Colonic mucosa (tissue), 4 donors: ENCODE results near the gene TNIK. TPM values are rescaled to one million over a fixed set of nuclear protein-coding genes. Genes with fewer than 3 reads are reported as not detected.

ENCODE experiments used
- DNase-seq: peaks from one replicate; pipeline ENCODE4 v3.0.0-alpha.2; 2020
- H3K27ac ChIP-seq: fragments of 200-600 bp; one replicate; pipeline ENCODE4 v1.8.0; 2021
- H3K27me3 ChIP-seq: fragments of 200-600 bp; one replicate; pipeline ENCODE4 v1.8.0; 2021
- H3K36me3 ChIP-seq: fragments of 200-600 bp; one replicate; pipeline ENCODE4 v1.8.0; 2021
- H3K4me1 ChIP-seq: fragments of 200-600 bp; one replicate; pipeline ENCODE4 v1.8.0; 2021; ENCODE audit warnings: mild to moderate bottlenecking
- H3K4me3 ChIP-seq: fragments of 200-600 bp; one replicate; pipeline ENCODE4 v1.8.0; 2021
- H3K9ac ChIP-seq, 2 donors: one replicate each; pipeline ENCODE4 v1.7.0; 2013; ENCODE audit warnings: control low read depth in 2 of 2, low read depth in 2 of 2, low read length in 2 of 2
- H3K9me3 ChIP-seq: fragments of 200-600 bp; one replicate; pipeline ENCODE4 v1.8.0; 2021
- intact Hi-C: fragments of 100-400 bp; cut with DNase I; formaldehyde crosslinking; loops from one replicate; pipeline ENCODE4 v1.14.1; 2022
- total RNA-seq, 2 donors: library from RNA; stranded (reverse); fragmentation: NEBNext Ultra II Directional in 1 of 2; extraction: Animal tissue kit (Norgen Biotek cat#: 25700) in 1 of 2; gene quantifications; one replicate each; pipeline ENCODE4 v1.2.1, GENCODE V29; 2021
- TF ChIP-seq, protein P1 (sequence below): fragments of 200-600 bp; IDR thresholded peaks from one replicate; pipeline ENCODE4 v1.8.0; 2022; ENCODE audit warnings: antibody characterized with exemption, mild to moderate bottlenecking
- donor health status: healthy.
- donor health status: DM: no; HTN: no; CAD: no.
- donor health status: DM: no; HTN: no; CAD: no.

Gene TNIK
- total RNA-seq, 2 donors from 2014 or later, result 19.9 to 30.9 TPM

DNA sequence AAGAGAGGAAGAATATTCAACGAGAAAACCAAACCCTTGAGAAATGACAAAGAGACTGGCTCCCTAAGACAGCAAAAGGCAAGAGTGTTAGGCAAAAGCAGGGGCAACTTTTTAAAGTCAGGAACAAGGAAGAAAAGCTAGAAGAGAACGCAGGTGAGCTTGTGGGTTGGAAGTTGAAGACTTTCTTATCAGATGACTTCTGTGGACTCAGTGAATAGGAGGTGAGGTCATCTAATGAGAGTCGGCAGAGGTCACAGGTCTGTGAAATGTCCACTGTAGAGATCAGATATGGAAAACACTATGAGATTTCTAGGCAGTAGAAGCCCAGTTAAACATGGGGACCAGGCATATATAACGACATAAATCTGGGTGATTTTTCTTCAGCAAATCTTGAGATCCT lies 27.2 kb upstream of the TNIK start:
- Histone ChIP-seq H3K27ac (no peak overlapping the region), H3K4me1 (no peaks in the 10 kb centered on the region), H3K9me3 (no peaks in the 10 kb centered on the region), H3K9ac (no peak overlapping the region), H3K27me3 (no peaks in the 10 kb centered on the region), H3K36me3 (no peaks in the 10 kb centered on the region), H3K4me3 (no peak overlapping the region)
- DNase-seq, result no peak
- TF ChIP-seq, protein P1, sequence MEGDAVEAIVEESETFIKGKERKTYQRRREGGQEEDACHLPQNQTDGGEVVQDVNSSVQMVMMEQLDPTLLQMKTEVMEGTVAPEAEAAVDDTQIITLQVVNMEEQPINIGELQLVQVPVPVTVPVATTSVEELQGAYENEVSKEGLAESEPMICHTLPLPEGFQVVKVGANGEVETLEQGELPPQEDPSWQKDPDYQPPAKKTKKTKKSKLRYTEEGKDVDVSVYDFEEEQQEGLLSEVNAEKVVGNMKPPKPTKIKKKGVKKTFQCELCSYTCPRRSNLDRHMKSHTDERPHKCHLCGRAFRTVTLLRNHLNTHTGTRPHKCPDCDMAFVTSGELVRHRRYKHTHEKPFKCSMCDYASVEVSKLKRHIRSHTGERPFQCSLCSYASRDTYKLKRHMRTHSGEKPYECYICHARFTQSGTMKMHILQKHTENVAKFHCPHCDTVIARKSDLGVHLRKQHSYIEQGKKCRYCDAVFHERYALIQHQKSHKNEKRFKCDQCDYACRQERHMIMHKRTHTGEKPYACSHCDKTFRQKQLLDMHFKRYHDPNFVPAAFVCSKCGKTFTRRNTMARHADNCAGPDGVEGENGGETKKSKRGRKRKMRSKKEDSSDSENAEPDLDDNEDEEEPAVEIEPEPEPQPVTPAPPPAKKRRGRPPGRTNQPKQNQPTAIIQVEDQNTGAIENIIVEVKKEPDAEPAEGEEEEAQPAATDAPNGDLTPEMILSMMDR, result no peak
- intact Hi-C loops, result no loop called here

DNA sequence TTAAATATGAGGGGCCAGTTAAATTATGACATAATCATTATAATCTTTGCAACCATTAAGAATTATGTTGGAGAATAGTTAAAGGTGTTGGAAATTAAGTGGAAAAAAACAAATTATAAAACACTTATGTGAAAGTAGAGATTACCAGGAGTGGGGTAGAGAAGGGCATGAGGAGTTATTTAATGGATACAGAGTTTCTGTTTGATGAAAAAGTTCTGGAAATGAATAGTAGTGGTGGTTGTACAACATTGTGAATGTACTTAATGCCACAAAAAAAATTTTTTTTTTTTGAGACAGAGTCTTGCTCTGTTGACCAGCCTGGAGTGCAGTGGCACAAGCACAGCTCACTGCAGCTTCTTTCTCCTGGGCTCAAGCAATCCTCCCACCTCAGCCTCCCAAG lies 25.1 kb upstream of the TNIK start:
- TF ChIP-seq, protein P1, result no peak
- Histone ChIP-seq H3K4me1 (no peaks in the 10 kb centered on the region), H3K36me3 (no peaks in the 10 kb centered on the region), H3K9me3 (no peaks in the 10 kb centered on the region), H3K4me3 (no peak overlapping the region), H3K27me3 (no peaks in the 10 kb centered on the region), H3K9ac (no peak overlapping the region), H3K27ac (no peak overlapping the region)
- DNase-seq, result no peak
- intact Hi-C loops, result no loop called here

DNA sequence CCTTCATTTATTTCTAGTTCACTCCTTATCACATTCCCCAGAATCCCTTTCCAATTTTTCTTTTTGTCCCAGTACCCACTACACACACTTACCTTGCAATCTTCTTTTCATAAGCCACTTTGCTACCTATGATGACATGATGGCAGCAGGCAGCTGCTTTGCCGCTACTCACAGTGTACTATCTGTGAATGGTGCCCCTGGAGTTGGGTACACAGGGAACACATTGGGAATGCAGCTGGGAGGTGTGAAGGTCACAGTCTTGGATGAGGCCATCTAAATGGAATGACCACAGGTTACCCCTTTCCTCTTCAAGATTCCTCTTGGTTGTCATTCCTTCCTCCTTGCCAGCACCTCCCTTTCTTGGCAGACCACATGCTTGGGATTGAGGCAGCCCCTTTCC lies 20.8 kb upstream of the TNIK start:
- Histone ChIP-seq H3K4me3 (no peak overlapping the region), H3K27me3 (no peaks in the 10 kb centered on the region), H3K4me1 (no peaks in the 10 kb centered on the region), H3K36me3 (no peaks in the 10 kb centered on the region), H3K9ac (no peak overlapping the region), H3K9me3 (no peaks in the 10 kb centered on the region), H3K27ac (no peak overlapping the region)
- no peak for DNase-seq
- TF ChIP-seq, protein P1, result no peak
- intact Hi-C loops, result no loop called here

DNA sequence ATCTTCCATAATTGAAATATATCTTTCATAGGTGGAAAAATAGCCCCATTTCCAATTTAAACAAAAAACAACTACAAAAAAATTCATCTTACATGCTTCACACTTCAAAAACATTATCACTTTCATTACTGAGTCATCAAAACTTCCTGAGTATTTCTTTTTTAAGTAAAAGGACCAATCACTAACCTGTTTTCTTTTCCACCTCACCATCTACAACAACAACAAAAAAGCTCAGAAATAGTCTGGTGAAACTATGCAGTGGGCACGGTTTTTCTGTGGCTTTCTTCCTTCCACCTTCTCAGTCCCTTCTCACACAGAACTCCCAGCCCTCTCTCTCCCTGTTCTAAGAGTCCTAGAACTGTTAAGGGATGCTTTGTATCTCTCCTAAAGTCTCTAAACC lies 20.3 kb upstream of the TNIK start:
- H3K9me3 ChIP-seq, result no peaks in the 10 kb centered on the region
- intact Hi-C loops, result no loop called here
- TF ChIP-seq, protein P1, result no peak
- H3K4me1 ChIP-seq, result no peaks in the 10 kb centered on the region
- H3K27me3 ChIP-seq, result no peaks in the 10 kb centered on the region
- H3K36me3 ChIP-seq, result no peaks in the 10 kb centered on the region
- H3K4me3 ChIP-seq, result no peak overlapping the region
- no peak overlapping the region for H3K9ac ChIP-seq
- H3K27ac ChIP-seq, result no peak overlapping the region
- no peak for DNase-seq

DNA sequence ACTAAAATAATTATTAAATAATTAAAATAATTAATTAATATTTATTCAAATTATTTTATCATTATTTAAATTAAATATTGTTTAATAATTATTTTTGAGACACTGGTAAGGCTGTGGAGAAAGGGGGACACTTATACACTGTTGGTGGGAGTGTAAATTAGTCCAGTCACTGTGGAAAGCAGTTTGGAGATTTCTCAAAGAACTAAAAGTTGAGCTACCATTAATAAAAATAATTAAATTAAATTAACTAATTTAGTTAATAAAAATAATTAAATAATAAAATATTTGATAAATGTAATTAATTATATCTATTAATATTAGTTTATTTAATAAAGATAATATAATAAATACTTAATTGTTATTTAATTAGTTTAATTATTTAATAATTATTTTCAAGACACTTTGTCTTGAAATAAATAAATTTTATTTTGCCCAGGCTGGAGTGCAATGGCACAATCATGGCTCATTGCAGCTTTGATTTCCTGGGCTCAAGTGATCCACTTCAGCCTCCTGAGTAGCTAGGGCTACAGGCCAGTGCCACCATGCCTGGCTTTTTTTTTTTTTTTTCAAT lies 16.4 kb upstream of the TNIK start:
- H3K9me3 ChIP-seq, result no peaks in the 10 kb centered on the region
- no peak overlapping the region for H3K4me3 ChIP-seq
- TF ChIP-seq, protein P1, result no peak
- no peak overlapping the region for H3K9ac ChIP-seq
- no peaks in the 10 kb centered on the region for H3K27me3 ChIP-seq
- intact Hi-C loops, result no loop called here
- DNase-seq, result no peak
- H3K27ac ChIP-seq, result no peak overlapping the region
- no peaks in the 10 kb centered on the region for H3K36me3 ChIP-seq
- H3K4me1 ChIP-seq, result no peaks in the 10 kb centered on the region
